GM18526 (cell line): Measurements from ENCODE around the gene OR13J1.
A peak's percentile ranks its signal among the peaks of the same experiment; 100 is the strongest.

Experiments
- POLR2A ChIP-seq: IDR thresholded peaks from 3 replicates; pipeline ENCODE4 v1.6.1; 2011; ENCODE audit not compliant: insufficient read length; ENCODE audit errors: extremely low read depth

The OR13J1 gene

GRCh38 chr9:35847792-35848572 is 22.2 kb downstream of the OR13J1 start:
- TF ChIP-seq POLR2A: peak; percentile 21

- TF ChIP-seq POLR2A: no peak
Measured at GRCh38 chr9:35845824-35846771, 24.1 kb downstream of the OR13J1 start.

GRCh38 chr9:35844628-35845270 is 25.5 kb downstream of the OR13J1 start:
- no peak for TF ChIP-seq POLR2A

DNA sequence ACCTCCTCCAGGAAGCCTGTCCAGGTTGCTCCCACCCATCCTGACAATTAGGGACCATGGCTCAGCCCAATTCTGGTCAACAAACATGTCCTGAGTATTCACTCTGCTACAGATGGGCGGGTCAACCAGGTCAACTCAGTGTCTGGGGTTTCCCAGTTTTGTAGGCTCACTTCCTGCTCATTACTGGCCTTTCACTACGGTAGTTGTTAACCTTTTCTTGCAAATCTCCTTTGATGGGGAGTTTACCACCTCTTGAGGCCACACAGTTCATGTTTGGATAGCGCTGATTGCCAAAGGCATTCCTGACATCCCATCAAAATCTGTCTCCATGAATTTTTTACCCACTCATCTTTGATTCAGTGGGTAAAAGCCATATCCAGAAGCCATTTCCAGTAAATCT is 27.4 kb downstream of the OR13J1 start:
- TF ChIP-seq POLR2A: no peak

DNA sequence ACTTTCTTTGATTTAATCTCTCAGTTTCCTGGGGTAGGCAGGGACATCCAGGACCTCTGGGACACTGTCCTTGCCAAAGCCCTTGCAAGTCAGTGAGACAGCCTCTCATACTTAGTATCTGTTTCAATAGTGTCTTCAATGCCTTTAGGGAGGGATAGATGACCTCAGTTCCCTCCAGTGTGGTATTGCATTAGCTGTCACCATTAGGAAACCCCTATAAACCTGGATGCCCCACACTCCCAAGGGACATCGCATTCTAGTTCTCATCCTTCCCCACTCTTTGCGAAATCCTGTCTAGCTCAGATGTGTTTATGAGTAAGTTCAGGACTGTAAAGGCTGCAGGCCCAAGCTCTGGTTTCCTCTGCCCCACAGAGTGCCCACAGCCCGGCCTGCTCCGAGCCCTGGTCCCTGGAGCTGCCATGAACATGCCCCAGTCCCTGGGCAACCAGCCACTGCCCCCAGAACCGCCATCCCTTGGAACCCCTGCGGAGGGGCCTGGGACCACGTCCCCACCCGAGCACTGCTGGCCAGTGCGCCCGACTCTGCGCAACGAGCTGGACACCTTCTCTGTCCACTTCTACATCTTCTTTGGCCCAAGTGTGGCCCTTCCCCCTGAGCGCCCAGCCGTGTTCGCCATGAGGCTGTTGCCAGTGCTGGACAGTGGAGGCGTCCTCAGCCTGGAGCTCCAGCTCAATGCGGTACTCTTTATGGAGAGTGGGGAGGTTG is 28.0 kb downstream of the OR13J1 start:
- TF ChIP-seq POLR2A: no peak

DNA sequence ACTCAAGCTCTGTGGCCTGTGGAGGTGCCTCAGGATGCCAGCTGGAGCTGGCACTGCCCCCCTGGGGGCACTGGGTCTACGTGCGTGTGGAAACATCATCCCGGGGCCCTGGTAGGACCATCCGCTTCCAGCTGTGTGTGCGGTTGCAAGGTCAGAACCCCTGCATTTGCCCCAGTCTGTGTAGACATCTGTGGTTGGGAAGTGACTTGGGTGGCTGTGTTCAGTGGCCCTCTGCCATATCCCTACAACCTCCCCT is 28.6 kb downstream of the OR13J1 start:
- TF ChIP-seq POLR2A: no peak

GRCh38 chr9:35840881-35841644 is 29.1 kb downstream of the OR13J1 start:
- TF ChIP-seq POLR2A: no peak

- TF ChIP-seq POLR2A: no peak
Measured at GRCh38 chr9:35839926-35840325, 30.3 kb downstream of the OR13J1 start.

DNA sequence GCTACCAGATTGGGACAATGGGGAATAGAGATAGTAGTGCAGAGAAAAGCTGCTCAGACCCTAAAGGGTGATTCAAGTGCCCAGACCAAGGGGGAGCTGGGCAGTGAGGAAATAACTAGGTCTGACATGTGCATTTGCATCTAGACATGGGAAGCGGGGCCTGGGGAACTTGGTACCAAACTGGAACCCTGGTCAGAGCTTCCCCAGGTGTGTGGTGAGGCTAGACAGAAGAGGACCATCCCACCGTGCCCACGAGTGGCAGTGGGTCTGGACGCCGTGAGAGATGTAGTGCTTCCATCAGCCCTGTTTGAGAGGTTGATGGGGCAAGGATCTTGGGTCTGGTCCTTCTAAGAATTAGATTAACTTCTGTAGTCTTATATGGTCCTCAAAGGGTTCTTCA is 33.6 kb downstream of the OR13J1 start:
- TF ChIP-seq POLR2A: no peak

- TF ChIP-seq POLR2A: no peak
Measured at GRCh38 chr9:35835766-35836165, 34.4 kb downstream of the OR13J1 start.

DNA sequence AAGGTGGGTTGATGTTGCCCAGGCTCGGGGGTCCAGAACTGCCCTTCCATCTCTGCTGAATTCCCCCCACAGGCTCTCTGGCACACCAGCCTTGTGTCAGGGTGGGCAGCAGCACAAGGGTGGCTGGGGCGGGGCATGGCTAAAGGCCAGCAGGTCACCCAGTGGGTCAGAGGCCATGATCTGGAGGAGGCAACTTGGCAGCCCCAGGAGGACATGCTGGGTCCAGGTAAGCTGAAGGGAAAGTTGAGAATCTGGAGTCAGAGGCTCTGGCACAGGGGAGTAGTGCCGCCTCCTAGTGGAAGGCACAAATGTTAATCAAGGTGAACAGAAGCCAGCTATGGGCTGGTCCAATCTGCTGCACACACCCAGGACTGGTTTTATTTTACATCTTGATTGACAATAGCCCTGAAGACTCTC is 35.0 kb downstream of the OR13J1 start:
- TF ChIP-seq POLR2A: no peak

GRCh38 chr9:35834260-35835215 is 35.7 kb downstream of the OR13J1 start:
- TF ChIP-seq POLR2A: no peak

- no peak for TF ChIP-seq POLR2A
Measured at GRCh38 chr9:35832814-35833213, 37.4 kb downstream of the OR13J1 start.

GRCh38 chr9:35831040-35831439 is 39.2 kb downstream of the OR13J1 start:
- no peak for TF ChIP-seq POLR2A

- TF ChIP-seq POLR2A: no peak
Measured at GRCh38 chr9:35829764-35830096, 40.5 kb downstream of the OR13J1 start.
